ENCODE measurements around the gene TTLL11.
"Not testable (repeated sequence)": the region's sequence is repeated elsewhere in the genome, so short reads cannot be mapped to it uniquely, and the experiment has no call there.

Gene TTLL11

GRCh38 chr9:121906074-121906870 lies 186.8 kb downstream of the TTLL11 start:
- DNase-seq (ENCODE audit: low read depth in 2 of 2): no peak

GRCh38 chr9:121902461-121903135 lies 190.5 kb downstream of the TTLL11 start:
- DNase-seq (ENCODE audit: low read depth in 2 of 2): no peak

- no peak for DNase-seq (ENCODE audit: low read depth in 2 of 2)
These were observed 191.5 kb downstream of the TTLL11 start for GRCh38 chr9:121901616-121902015.

GRCh38 chr9:121900163-121900562 lies 192.9 kb downstream of the TTLL11 start:
- DNase-seq (ENCODE audit: low read depth in 2 of 2): no peak

- DNase-seq (ENCODE audit: low read depth in 2 of 2): no peak
These were observed 194.3 kb downstream of the TTLL11 start for GRCh38 chr9:121898856-121899255.

- no peak for DNase-seq (ENCODE audit: low read depth in 2 of 2)
These were observed 196.0 kb downstream of the TTLL11 start for GRCh38 chr9:121897140-121897539.

- no peak for DNase-seq (ENCODE audit: low read depth in 2 of 2)
These were observed 196.6 kb downstream of the TTLL11 start for GRCh38 chr9:121896545-121896943.

- DNase-seq (ENCODE audit: low read depth in 2 of 2): no peak
These were observed 197.1 kb downstream of the TTLL11 start for GRCh38 chr9:121895818-121896544.

- DNase-seq (ENCODE audit: low read depth in 2 of 2): no peak
These were observed 197.8 kb downstream of the TTLL11 start for GRCh38 chr9:121895358-121895757.

- DNase-seq (ENCODE audit: low read depth in 2 of 2): not testable (repeated sequence)
These were observed 198.7 kb downstream of the TTLL11 start for GRCh38 chr9:121894380-121894779.

GRCh38 chr9:121893786-121894185 lies 199.3 kb downstream of the TTLL11 start:
- DNase-seq (ENCODE audit: low read depth in 2 of 2): no peak

- no peak for DNase-seq (ENCODE audit: low read depth in 2 of 2)
These were observed 200.4 kb downstream of the TTLL11 start for GRCh38 chr9:121892706-121893105.

- no peak for DNase-seq (ENCODE audit: low read depth in 2 of 2)
These were observed 202.4 kb downstream of the TTLL11 start for GRCh38 chr9:121890746-121891145.

- no peak for DNase-seq (ENCODE audit: low read depth in 2 of 2)
These were observed 203.0 kb downstream of the TTLL11 start for GRCh38 chr9:121889990-121890563.

GRCh38 chr9:121888438-121888775 lies 204.7 kb downstream of the TTLL11 start:
- DNase-seq (ENCODE audit: low read depth in 2 of 2): no peak

- DNase-seq (ENCODE audit: low read depth in 2 of 2): no peak
These were observed 205.3 kb downstream of the TTLL11 start for GRCh38 chr9:121887553-121888437.

- DNase-seq (ENCODE audit: low read depth in 2 of 2): peak; percentile 13 to 19
These were observed 206.2 kb downstream of the TTLL11 start for GRCh38 chr9:121886759-121887485.

- no peak for DNase-seq (ENCODE audit: low read depth in 2 of 2)
These were observed 207.7 kb downstream of the TTLL11 start for GRCh38 chr9:121885345-121885901.

GRCh38 chr9:121884057-121884541 lies 209.0 kb downstream of the TTLL11 start:
- DNase-seq (ENCODE audit: low read depth in 2 of 2): no peak
